NOMO-1 treated with DMSO at 0.1 percent for 48 hours (cell line): ENCODE results near the gene CD300C.
"Not testable (repeated sequence)": the region's sequence is repeated elsewhere in the genome, so short reads cannot be mapped to it uniquely, and the experiment has no call there.

Experiments
- DNase-seq: peaks from one replicate; lab custom pipeline; 2025; ENCODE audit not compliant: unreplicated experiment; lab: John Stamatoyannopoulos, UW

Gene CD300C

GRCh38 chr17:74514632-74515334, 31.1 kb downstream of the CD300C start:
- no peak for DNase-seq

- peak; percentile 40 for DNase-seq
Observed at GRCh38 chr17:74513987-74514631, 31.8 kb downstream of the CD300C start.

- DNase-seq = peak; percentile 91
Observed at GRCh38 chr17:74512624-74513091, 33.3 kb downstream of the CD300C start.

DNA sequence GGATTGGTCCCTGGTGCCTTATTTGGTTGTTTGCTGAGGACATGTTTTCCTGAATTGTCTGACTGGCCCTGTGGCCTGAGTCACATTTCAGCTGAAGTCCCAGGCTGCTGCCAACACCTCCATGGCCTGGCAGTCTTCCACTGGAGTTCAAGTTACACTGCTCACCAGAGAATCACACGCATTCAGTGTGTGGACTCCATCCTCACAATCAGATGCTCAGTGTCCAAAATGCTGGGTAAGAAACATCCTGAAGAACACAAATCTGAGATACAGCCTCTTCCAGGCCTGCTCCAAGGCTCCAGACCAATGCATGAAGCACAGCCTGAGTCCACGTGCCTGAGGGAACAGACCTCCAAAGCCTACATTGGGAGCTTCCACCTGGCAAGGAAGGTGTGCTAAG, 33.9 kb downstream of the CD300C start:
- DNase-seq = no peak

GRCh38 chr17:74508156-74508555, 37.8 kb downstream of the CD300C start:
- no peak for DNase-seq

GRCh38 chr17:74503949-74504348, 42.0 kb downstream of the CD300C start:
- not testable (repeated sequence) for DNase-seq

DNA sequence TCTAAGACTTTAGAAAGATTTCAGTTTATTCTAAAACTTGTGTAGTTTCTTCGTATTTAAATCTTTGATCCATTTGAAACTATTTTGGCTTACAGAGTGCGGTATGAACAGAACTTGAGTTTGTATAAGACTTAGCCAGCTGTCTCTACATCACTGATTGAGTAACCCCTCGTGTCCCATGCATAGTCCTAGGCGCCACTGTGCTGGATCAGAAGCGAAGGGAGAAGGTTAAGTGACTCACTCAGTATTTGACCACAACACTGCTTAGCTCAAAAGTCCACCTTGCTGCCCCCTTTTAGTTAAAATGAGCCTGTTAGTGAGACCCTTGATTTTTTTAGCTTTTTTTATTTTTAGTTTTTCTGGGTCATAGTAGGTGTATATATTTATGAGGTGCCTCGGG, 43.1 kb downstream of the CD300C start:
- peak; percentile 54 for DNase-seq

DNA sequence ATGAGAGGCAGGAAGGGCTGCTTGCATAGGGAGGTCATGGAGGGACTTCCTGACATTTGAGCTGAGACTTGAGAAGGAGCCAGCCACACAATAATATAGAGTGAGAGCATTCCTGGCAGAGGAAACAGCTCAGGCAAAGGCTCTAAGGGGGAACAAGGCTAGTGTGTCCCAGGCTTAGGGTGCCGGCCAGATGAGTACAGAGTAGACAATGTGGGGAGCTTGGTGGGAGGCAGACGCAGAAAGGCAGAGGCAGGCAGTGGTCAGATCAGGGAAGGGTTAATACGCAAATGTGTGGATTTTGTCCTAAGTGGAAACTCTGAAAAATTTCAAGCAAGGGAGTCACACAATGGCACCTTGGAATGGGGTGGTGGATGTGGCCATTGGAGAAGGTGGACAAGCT, 45.9 kb downstream of the CD300C start:
- no peak for DNase-seq

DNA sequence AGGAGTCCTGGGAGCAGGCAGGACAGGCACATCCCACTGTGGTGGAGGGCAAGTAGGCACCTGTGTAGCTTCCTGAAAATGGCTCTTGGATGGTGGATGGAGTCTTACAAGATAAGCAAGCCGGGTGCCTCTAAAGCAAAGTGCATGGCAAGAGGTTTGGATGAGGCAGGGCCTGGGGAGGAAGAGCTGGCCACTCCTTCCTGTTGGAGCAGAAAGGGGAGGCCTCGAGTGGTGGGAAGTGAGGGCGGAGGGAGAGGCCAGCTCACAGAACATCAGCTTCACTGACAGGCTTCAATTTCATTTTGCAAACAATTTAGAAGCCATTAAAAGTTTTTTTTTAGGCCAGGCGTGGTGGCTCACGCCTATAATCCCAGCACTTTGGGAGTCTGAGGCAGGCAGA, 48.4 kb downstream of the CD300C start:
- DNase-seq = no peak

- peak; percentile 61 for DNase-seq
Observed at GRCh38 chr17:74493331-74493833, 52.5 kb downstream of the CD300C start.

DNA sequence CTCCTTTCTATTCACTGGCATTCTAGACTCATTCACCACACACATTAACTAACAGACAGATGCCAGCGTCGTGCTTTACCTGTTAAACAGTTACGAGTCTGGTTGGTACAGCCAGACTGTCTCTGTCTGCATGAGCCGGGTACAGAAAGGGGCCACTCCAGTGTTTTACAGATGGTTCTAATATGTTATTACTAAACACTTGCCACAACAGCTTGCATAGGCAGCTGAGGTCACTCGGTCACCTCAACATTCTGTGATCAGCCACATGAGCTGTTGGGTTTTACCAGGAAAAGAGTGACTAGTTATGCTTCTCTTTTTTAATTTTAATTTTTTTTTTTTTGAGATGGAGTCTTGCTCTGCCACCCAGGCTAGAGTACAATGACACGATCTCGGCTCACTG, 54.3 kb downstream of the CD300C start:
- DNase-seq = peak; percentile 45
